GM08714 (cell line): ENCODE measurements around the gene SENP8.

ENCODE experiments used
- H3K4me3 ChIP-seq: fragments of 200-500 bp; sonication (Bioruptor generic); 2 replicates; pipeline ENCODE4 v1.5.1; 2014; ENCODE audit warnings: mild to moderate bottlenecking, low read length, inconsistent platforms
- ZNF274 ChIP-seq: IDR thresholded peaks from 2 replicates; pipeline ENCODE4 v1.6.1; 2012; ENCODE audit warnings: mild to moderate bottlenecking, low read depth, low read length

The SENP8 gene

DNA sequence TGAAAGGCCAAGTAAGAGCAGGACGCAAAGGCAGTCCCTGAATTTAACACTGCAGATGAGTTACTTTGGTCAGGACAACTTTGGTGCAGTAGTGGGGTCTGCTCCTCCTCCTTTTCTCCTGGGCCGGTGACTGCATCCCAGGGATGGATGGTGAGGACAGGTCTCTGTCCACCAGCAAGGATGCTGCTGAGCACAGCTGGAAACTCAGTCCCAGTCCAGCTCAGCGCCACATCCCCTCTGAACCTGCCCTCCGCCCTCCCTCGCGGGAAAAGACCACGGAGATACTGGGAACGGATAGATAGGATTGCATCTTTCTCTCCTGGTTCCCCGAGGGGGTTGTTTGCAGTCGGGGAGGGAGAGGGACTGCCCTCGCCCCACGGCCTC is 65.6 kb downstream of the SENP8 start:
- no peak for TF ChIP-seq ZNF274
- no peak overlapping the region for H3K4me3 ChIP-seq

DNA sequence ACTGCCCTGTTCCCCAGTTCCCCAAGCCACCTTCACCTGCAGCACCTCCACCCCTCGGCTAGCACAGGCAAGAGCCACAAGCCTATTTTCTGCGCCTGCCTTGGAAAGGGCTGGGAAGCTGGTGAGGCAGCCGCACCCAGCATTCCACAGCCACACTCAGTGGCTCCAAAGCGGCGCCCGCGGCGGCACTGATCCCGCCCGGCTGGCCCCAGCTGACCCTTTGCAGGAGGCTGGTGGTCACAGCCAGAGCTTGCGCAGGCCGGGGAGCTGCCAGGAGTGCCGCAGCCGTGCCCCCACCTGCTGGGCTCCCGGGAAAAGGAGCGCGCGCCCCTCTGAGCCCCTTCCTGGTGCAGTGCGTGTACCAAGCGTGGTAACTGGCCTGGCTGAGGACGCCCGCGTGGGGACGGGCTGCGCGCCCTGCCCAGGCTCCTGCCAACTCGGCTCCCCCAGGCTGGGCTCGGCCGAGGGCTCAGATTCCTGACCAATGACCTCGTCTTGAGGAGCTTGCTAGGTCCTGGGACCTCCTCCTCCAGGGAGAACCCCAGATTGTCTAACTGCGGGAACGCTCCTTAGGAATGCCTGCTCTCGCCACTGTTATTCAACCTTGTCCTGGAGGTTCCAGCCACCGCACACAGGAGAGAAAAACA is 66.1 kb downstream of the SENP8 start:
- no peak for TF ChIP-seq ZNF274
- no peak overlapping the region for H3K4me3 ChIP-seq

DNA sequence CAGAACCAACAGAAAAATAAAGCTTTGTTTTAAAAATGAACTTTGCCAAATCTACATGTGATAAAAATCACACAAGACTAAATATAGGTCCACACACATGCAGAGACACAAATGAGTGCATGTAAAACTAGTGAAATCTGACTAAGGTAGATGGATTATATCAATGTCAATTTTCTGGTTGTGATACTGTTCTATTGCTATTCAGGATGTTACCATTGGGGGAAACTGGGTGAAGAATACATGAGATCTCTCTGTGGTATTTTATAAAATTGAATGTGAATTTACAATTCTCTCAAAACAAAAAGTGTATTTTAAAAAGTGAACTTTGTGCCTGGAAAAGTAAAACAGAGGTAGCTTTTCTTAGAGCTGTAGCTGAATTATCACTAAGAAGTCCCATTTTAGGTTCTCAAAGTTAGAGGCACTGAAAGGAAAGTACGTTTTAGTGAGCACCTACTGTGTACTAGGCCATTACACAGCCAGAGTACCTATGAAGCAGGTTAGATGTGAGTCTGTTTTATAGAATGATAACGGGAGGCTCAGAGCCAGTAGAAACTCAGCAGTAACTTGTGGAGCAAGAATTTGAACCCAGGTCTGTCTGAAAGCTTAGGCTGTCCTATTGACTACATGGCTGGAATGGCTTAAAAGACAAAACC is 71.2 kb downstream of the SENP8 start:
- no peak for TF ChIP-seq ZNF274

DNA sequence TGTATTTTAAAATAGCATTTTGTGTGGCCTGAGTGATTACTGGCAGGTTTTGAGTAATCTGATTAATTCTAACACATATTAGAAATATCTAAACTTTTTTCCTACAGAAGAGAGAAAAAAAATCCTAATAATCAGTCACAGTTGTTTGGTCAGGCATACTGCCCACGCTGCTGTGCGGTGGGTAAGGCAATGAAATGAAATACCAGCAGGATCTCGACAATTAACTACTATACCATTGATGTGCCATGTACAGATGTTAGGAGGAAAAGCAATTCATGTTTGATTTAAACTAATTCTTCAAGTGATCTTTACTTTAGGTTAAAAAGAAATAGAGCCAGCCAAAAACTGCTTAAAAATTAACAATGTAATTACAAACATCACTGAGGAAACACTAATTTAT is 74.2 kb downstream of the SENP8 start:
- TF ChIP-seq ZNF274: no peak
- H3K4me3 ChIP-seq: no peak overlapping the region

More for the DNA sequence above, 71.2 kb downstream of the SENP8 start:
- no peak overlapping the region for H3K4me3 ChIP-seq
